NCI-H1105 (cell line): ENCODE measurements around the gene CGB1.

Source experiments
- DNase-seq: peaks from one replicate; lab custom pipeline; 2025; lab: John Stamatoyannopoulos, UW

The CGB1 gene

GRCh38 chr19:48993175-48994034 lies 43.3 kb downstream of the CGB1 start, which contains the start of the genes GYS1 and RUVBL2:
Gene GYS1 (minus strand): TSS chr19:48993309. CDS start chr19:48993112, 197 bp downstream.
Gene RUVBL2 (plus strand): TSS chr19:48993887. CDS start chr19:48993912, 25 bp downstream.
- DNase-seq, result peak; percentile 99

- DNase-seq, result no peak
Measured at GRCh38 chr19:48992581-48993174, 44.0 kb downstream of the CGB1 start.

- DNase-seq, result no peak
Measured at GRCh38 chr19:48991873-48992580, 44.7 kb downstream of the CGB1 start.

- no peak for DNase-seq
Measured at GRCh38 chr19:48991011-48991609, 45.6 kb downstream of the CGB1 start.

GRCh38 chr19:48990400-48990799 lies 46.3 kb downstream of the CGB1 start:
- no peak for DNase-seq

GRCh38 chr19:48989701-48990291 lies 46.9 kb downstream of the CGB1 start:
- no peak for DNase-seq

GRCh38 chr19:48988860-48989259 lies 47.8 kb downstream of the CGB1 start:
- no peak for DNase-seq

- DNase-seq, result no peak
Measured at GRCh38 chr19:48988286-48988685, 48.4 kb downstream of the CGB1 start.

- DNase-seq, result no peak
Measured at GRCh38 chr19:48987323-48987722, 49.4 kb downstream of the CGB1 start.

GRCh38 chr19:48986211-48986610 lies 50.5 kb downstream of the CGB1 start:
- DNase-seq, result no peak

GRCh38 chr19:48985711-48986110 lies 51.0 kb downstream of the CGB1 start:
- no peak for DNase-seq
